HG02970 (cell line): ENCODE measurements around the gene FARP2.
"Not testable (repeated sequence)": the region's sequence is repeated elsewhere in the genome, so short reads cannot be mapped to it uniquely, and the experiment has no call there.

ENCODE experiments used
- ATAC-seq: cut with Tn5 transposase; IDR thresholded peaks from one replicate; pipeline ENCODE4 v1.9.1; 2021; ENCODE audit warnings: mild to moderate bottlenecking, moderate library complexity, moderate number of reproducible peaks; ENCODE audit not compliant: unreplicated experiment, low FRiP score

The FARP2 gene

GRCh38 chr2:241355983-241356870 lies at the start of gene FARP2:
Gene FARP2, plus strand, starts transcription at chr2:241356285. Its CDS starts 16,823 bp downstream, at chr2:241373108.
- peak; percentile 85 for ATAC-seq

GRCh38 chr2:241307055-241307454 lies 49.0 kb upstream of the FARP2 start:
- ATAC-seq = no peak

- ATAC-seq = no peak
These were observed 47.8 kb upstream of the FARP2 start for GRCh38 chr2:241308267-241308666.

- ATAC-seq = no peak
These were observed 47.1 kb upstream of the FARP2 start for GRCh38 chr2:241308832-241309500.

GRCh38 chr2:241309684-241310117 lies 46.4 kb upstream of the FARP2 start:
- no peak for ATAC-seq

GRCh38 chr2:241310917-241311566 lies 45.0 kb upstream of the FARP2 start:
- no peak for ATAC-seq

- no peak for ATAC-seq
These were observed 44.0 kb upstream of the FARP2 start for GRCh38 chr2:241312082-241312481.

GRCh38 chr2:241313543-241314095 lies 42.5 kb upstream of the FARP2 start:
- no peak for ATAC-seq

GRCh38 chr2:241314226-241315092 lies 41.6 kb upstream of the FARP2 start:
- ATAC-seq = no peak

- ATAC-seq = peak; percentile 64
These were observed 40.8 kb upstream of the FARP2 start, which contains the start of gene HDLBP for GRCh38 chr2:241315093-241315878. Gene HDLBP, minus strand, starts transcription at chr2:241315672. Its CDS starts 48,803 bp downstream, at chr2:241266869.

GRCh38 chr2:241315879-241316631 lies 40.0 kb upstream of the FARP2 start, which contains the start of gene SEPTIN2:
Gene SEPTIN2, plus strand, starts transcription at chr2:241315925. Its CDS starts 8,308 bp downstream, at chr2:241324233.
- peak; percentile 40 for ATAC-seq

GRCh38 chr2:241316825-241317224 lies 39.3 kb upstream of the FARP2 start:
- no peak for ATAC-seq

- no peak for ATAC-seq
These were observed 38.7 kb upstream of the FARP2 start for GRCh38 chr2:241317391-241317790.

GRCh38 chr2:241318830-241319229 lies 37.3 kb upstream of the FARP2 start:
- not testable (repeated sequence) for ATAC-seq

- ATAC-seq = no peak
These were observed 35.7 kb upstream of the FARP2 start for GRCh38 chr2:241320394-241320793.

- ATAC-seq = no peak
These were observed 35.1 kb upstream of the FARP2 start for GRCh38 chr2:241321033-241321432.

GRCh38 chr2:241321886-241322285 lies 34.2 kb upstream of the FARP2 start:
- no peak for ATAC-seq

- ATAC-seq = no peak
These were observed 32.3 kb upstream of the FARP2 start for GRCh38 chr2:241323778-241324177.
